ENCODE results near the gene KNSTRN. TPM values are rescaled to one million over a fixed set of nuclear protein-coding genes. Genes with fewer than 3 reads are reported as not detected.

The KNSTRN gene
- total and polyA plus RNA-seq, 4 donors: 3.4 to 28.1 (median 8.9) TPM

DNA sequence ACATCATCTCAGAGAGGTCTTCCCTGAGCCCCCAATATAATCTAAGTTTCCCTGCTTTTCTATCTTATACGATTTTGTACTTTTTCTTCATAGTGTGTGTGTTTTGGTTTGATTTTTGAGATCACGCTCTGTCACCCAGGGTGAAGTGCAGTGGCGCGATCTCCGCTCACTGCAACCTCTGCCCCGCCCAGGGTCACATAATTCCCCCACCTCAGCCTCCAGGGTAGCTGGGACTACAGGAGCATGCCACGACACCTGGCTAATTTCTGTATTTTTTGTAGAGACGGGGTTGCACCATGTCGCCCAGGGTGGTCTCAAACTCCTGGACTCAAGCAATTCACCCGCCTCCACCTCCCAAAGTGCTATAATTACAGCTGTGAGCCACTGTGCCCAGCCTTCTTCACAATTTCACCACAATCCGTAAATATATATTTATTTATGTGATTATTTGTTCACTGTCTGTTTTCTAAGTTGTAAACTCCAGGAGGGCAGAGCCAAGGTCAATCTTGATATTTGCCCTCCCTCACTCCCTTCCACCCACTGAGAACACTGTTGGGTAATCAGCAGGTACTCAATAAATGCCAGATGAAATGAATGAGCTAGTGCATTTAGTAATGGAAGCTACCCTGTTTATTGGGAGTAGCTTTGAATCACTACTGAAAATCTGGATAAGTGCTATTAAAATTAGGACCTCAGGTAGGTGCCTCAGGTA is 547 bp upstream of the KNSTRN start:
- peak overlapping the region; percentile 70 to 84 for H3K27ac ChIP-seq (ENCODE audit: low read depth in 1 of 2, low read length in 2 of 2)
- no peaks in the 10 kb centered on the region for H3K9me3 ChIP-seq (ENCODE audit: control insufficient read depth in 4 of 4, low read length in 3 of 4)
- no peaks in the 10 kb centered on the region for H3K27me3 ChIP-seq (ENCODE audit: control insufficient read depth in 4 of 4, insufficient read depth in 4 of 4, low read length in 3 of 4)
- peaks cover 6 to 23% (median 20%) of the 10 kb centered on the region in 4 donors for H3K4me1 ChIP-seq (ENCODE audit: control insufficient read depth in 4 of 4, insufficient read depth in 4 of 4, low read length in 3 of 4)
- peaks cover 0 to 6% (median 4%) of the 10 kb centered on the region in 4 donors for H3K36me3 ChIP-seq (ENCODE audit: control insufficient read depth in 4 of 4, insufficient read depth in 3 of 4, low read depth in 1 of 4, low read length in 3 of 4)
- 43% methylated on average over 11 of the region's 11 CpGs for WGBS
- TF ChIP-seq HNF4A (conservative IDR thresholded peaks at IDR 0.05) (peak; percentile 55 to 56), RAD21 (IDR thresholded peaks at IDR 0.05) (no peak), NR2F2 (IDR thresholded peaks at IDR 0.05) (no peak), RXRA (IDR thresholded peaks at IDR 0.05) (peak; percentile 19 to 58), YY1 (IDR thresholded peaks at IDR 0.05) (no peak), SP1 (IDR thresholded peaks at IDR 0.05) (peak; percentile 28), GABPA (IDR thresholded peaks at IDR 0.05 in 1 of 2, conservative IDR thresholded peaks at IDR 0.05 in 1 of 2) (no peak), TAF1 (conservative IDR thresholded peaks at IDR 0.05) (no peak), ATF3 (IDR thresholded peaks at IDR 0.05) (no peak), FOXA1 (IDR thresholded peaks at IDR 0.05) (no peak), FOXA2 (IDR thresholded peaks at IDR 0.05) (no peak), HNF4G (IDR thresholded peaks at IDR 0.05) (no peak), JUND (IDR thresholded peaks at IDR 0.05) (peak in 1 of 2 donors; percentile 37), REST (IDR thresholded peaks at IDR 0.05) (peak; percentile 43)
- no peak overlapping the region for H3K9ac ChIP-seq (ENCODE audit: low read depth in 1 of 2, low read length in 2 of 2)
- no peak for DNase-seq (ENCODE audit: low spot score)
- no peak overlapping the region for H3K4me3 ChIP-seq (ENCODE audit: low read depth in 1 of 3, low read length in 3 of 3)

DNA sequence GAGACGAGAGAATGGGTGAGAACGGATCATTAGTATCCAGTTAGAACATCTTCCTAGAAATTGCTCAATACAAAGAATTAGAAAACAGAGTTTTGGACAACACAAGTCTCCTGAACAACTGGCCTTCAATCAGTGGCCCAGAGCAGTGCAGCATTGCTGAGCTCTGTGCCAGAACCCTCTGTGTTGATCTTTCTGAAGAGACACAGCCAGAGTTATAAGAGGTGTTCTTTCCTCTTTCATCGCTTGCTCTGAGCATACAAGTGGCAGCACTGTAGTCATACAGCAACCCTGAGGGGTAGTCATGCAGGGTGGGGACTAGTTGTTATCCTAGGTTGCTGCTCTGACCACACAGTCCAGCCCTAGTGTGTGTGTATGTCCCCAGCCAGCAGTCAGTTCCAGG is 4.0 kb downstream of the KNSTRN start:
- Histone ChIP-seq H3K27ac (ENCODE audit: low read depth in 1 of 2, low read length in 2 of 2) (no peak overlapping the region), H3K4me1 (ENCODE audit: control insufficient read depth in 4 of 4, insufficient read depth in 4 of 4, low read length in 3 of 4) (peaks cover 13 to 30% (median 24%) of the 10 kb centered on the region in 4 donors), H3K27me3 (ENCODE audit: control insufficient read depth in 4 of 4, insufficient read depth in 4 of 4, low read length in 3 of 4) (no peaks in the 10 kb centered on the region), H3K9ac (ENCODE audit: low read depth in 1 of 2, low read length in 2 of 2) (no peak overlapping the region), H3K4me3 (ENCODE audit: low read depth in 1 of 3, low read length in 3 of 3) (no peak overlapping the region), H3K9me3 (ENCODE audit: control insufficient read depth in 4 of 4, low read length in 3 of 4) (no peaks in the 10 kb centered on the region), H3K36me3 (ENCODE audit: control insufficient read depth in 4 of 4, insufficient read depth in 3 of 4, low read depth in 1 of 4, low read length in 3 of 4) (peaks cover 0 to 9% (median 6%) of the 10 kb centered on the region in 4 donors)
- no peak for DNase-seq (ENCODE audit: low spot score)
- 95% methylated on average over 3 of the region's 3 CpGs for WGBS
- TF ChIP-seq GABPA (IDR thresholded peaks at IDR 0.05 in 1 of 2, conservative IDR thresholded peaks at IDR 0.05 in 1 of 2) (no peak), JUND (IDR thresholded peaks at IDR 0.05) (no peak), RXRA (IDR thresholded peaks at IDR 0.05) (no peak), TAF1 (conservative IDR thresholded peaks at IDR 0.05) (no peak)

Measured in liver (tissue), 9 donors.